Memory B cell (primary cell): Measurements from ENCODE around the gene PTPN21.

ENCODE experiments used
- ATAC-seq: fragments of 150-1000 bp; cut with Tn5 transposase; 2 replicates; pipeline ENCODE4 v1.10.0; 2021; ENCODE audit warnings: low read depth, mild to moderate bottlenecking, moderate library complexity
- DNase-seq, 2 donors: peaks; one replicate each; pipeline ENCODE4 v3.0.0; 2022; ENCODE audit warnings: low spot score in 2 of 2
- H3K27ac Mint-ChIP-seq: one replicate; pipeline ENCODE4 v1.8.0; 2022; ENCODE audit warnings: mild to moderate bottlenecking, moderate library complexity, mixed read lengths
- H3K27me3 Mint-ChIP-seq: one replicate; pipeline ENCODE4 v1.8.0; 2022; ENCODE audit warnings: mixed read lengths
- H3K36me3 Mint-ChIP-seq: one replicate; pipeline ENCODE4 v1.8.0; 2022; ENCODE audit warnings: mild to moderate bottlenecking, mixed read lengths
- H3K4me1 Mint-ChIP-seq: one replicate; pipeline ENCODE4 v1.8.0; 2022; ENCODE audit warnings: mixed read lengths
- H3K4me3 Mint-ChIP-seq: one replicate; pipeline ENCODE4 v1.8.0; 2022; ENCODE audit warnings: mild to moderate bottlenecking, moderate library complexity, mixed read lengths
- H3K9me3 Mint-ChIP-seq: one replicate; pipeline ENCODE4 v1.8.0; 2022; ENCODE audit warnings: mixed read lengths

Gene PTPN21

GRCh38 chr14:88554457-88555286 lies at the start of gene PTPN21:
Gene PTPN21, minus strand, starts transcription at chr14:88555007. Its CDS starts 4,590 bp downstream, at chr14:88550417.
- Mint-ChIP-seq H3K4me3 (peak within 1 kb of the TSS; percentile 72), H3K27me3 (peaks cover 19% of the 10 kb centered on the region), H3K9me3 (no peaks in the 10 kb centered on the region), H3K4me1 (peaks cover 7% of the 10 kb centered on the region), H3K36me3 (no peaks in the 10 kb centered on the region), H3K27ac (no peak within 1 kb of the TSS)
- DNase-seq (peak in 1 of 2 donors; percentile 38), ATAC-seq (peak; percentile 59)

GRCh38 chr14:88604212-88604611 lies 49.4 kb upstream of the PTPN21 start:
- no peaks in the 10 kb centered on the region for H3K9me3 Mint-ChIP-seq
- DNase-seq (no peak), ATAC-seq (no peak)
- H3K27ac Mint-ChIP-seq: no peak overlapping the region
- no peaks in the 10 kb centered on the region for H3K27me3 Mint-ChIP-seq
- H3K4me3 Mint-ChIP-seq: no peak overlapping the region
- H3K36me3 Mint-ChIP-seq: peaks cover 42% of the 10 kb centered on the region
- H3K4me1 Mint-ChIP-seq: peaks cover 20% of the 10 kb centered on the region

- no peaks in the 10 kb centered on the region for H3K27me3 Mint-ChIP-seq
- peaks cover 37% of the 10 kb centered on the region for H3K36me3 Mint-ChIP-seq
- H3K4me1 Mint-ChIP-seq: peaks cover 15% of the 10 kb centered on the region
- ATAC-seq: peak; percentile 72
- peak overlapping the region; percentile 40 for H3K4me3 Mint-ChIP-seq
- H3K9me3 Mint-ChIP-seq: no peaks in the 10 kb centered on the region
- no peak for DNase-seq
- peak overlapping the region; percentile 65 for H3K27ac Mint-ChIP-seq
Observed at GRCh38 chr14:88599761-88600439, 45.1 kb upstream of the PTPN21 start.

- Mint-ChIP-seq H3K36me3 (peaks cover 34% of the 10 kb centered on the region), H3K9me3 (no peaks in the 10 kb centered on the region), H3K4me1 (peaks cover 15% of the 10 kb centered on the region), H3K27me3 (no peaks in the 10 kb centered on the region), H3K27ac (peak overlapping the region; percentile 65), H3K4me3 (no peak overlapping the region)
- no peak for DNase-seq
- no peak for ATAC-seq
Observed at GRCh38 chr14:88599326-88599725, 44.5 kb upstream of the PTPN21 start.

- ATAC-seq: no peak
- no peaks in the 10 kb centered on the region for H3K9me3 Mint-ChIP-seq
Observed at GRCh38 chr14:88598097-88598675, 43.4 kb upstream of the PTPN21 start.

GRCh38 chr14:88597601-88598000 lies 42.8 kb upstream of the PTPN21 start:
- no peaks in the 10 kb centered on the region for H3K27me3 Mint-ChIP-seq
- no peaks in the 10 kb centered on the region for H3K9me3 Mint-ChIP-seq
- no peak overlapping the region for H3K4me3 Mint-ChIP-seq
- ATAC-seq (no peak), DNase-seq (no peak)
- peaks cover 15% of the 10 kb centered on the region for H3K4me1 Mint-ChIP-seq
- H3K27ac Mint-ChIP-seq: no peak overlapping the region
- H3K36me3 Mint-ChIP-seq: peaks cover 29% of the 10 kb centered on the region

More at GRCh38 chr14:88598097-88598675, 43.4 kb upstream of the PTPN21 start:
- Mint-ChIP-seq H3K4me1 (peaks cover 15% of the 10 kb centered on the region), H3K27me3 (no peaks in the 10 kb centered on the region), H3K36me3 (peaks cover 29% of the 10 kb centered on the region), H3K27ac (no peak overlapping the region), H3K4me3 (no peak overlapping the region)
- no peak for DNase-seq

GRCh38 chr14:88597038-88597437 lies 42.2 kb upstream of the PTPN21 start:
- Mint-ChIP-seq H3K27ac (no peak overlapping the region), H3K36me3 (peaks cover 30% of the 10 kb centered on the region), H3K27me3 (no peaks in the 10 kb centered on the region), H3K9me3 (no peaks in the 10 kb centered on the region), H3K4me1 (peaks cover 15% of the 10 kb centered on the region), H3K4me3 (no peak overlapping the region)
- ATAC-seq (no peak), DNase-seq (no peak)

- no peak for ATAC-seq
- H3K9me3 Mint-ChIP-seq: no peaks in the 10 kb centered on the region
- H3K4me3 Mint-ChIP-seq: no peak overlapping the region
- H3K27ac Mint-ChIP-seq: no peak overlapping the region
- DNase-seq: no peak
- H3K27me3 Mint-ChIP-seq: no peaks in the 10 kb centered on the region
- peaks cover 29% of the 10 kb centered on the region for H3K36me3 Mint-ChIP-seq
- no peaks in the 10 kb centered on the region for H3K4me1 Mint-ChIP-seq
Observed at GRCh38 chr14:88592031-88592430, 37.2 kb upstream of the PTPN21 start.

- no peaks in the 10 kb centered on the region for H3K4me1 Mint-ChIP-seq
- H3K27ac Mint-ChIP-seq: peak overlapping the region; percentile 86
- no peak overlapping the region for H3K4me3 Mint-ChIP-seq
- H3K9me3 Mint-ChIP-seq: no peaks in the 10 kb centered on the region
- H3K27me3 Mint-ChIP-seq: no peaks in the 10 kb centered on the region
- no peak for DNase-seq
- ATAC-seq: no peak
- H3K36me3 Mint-ChIP-seq: peaks cover 30% of the 10 kb centered on the region
Observed at GRCh38 chr14:88590173-88590572, 35.4 kb upstream of the PTPN21 start.

- no peak for ATAC-seq
- no peak for DNase-seq
- no peak overlapping the region for H3K27ac Mint-ChIP-seq
- no peaks in the 10 kb centered on the region for H3K4me1 Mint-ChIP-seq
- no peak overlapping the region for H3K4me3 Mint-ChIP-seq
- no peaks in the 10 kb centered on the region for H3K9me3 Mint-ChIP-seq
- H3K36me3 Mint-ChIP-seq: peaks cover 40% of the 10 kb centered on the region
- no peaks in the 10 kb centered on the region for H3K27me3 Mint-ChIP-seq
Observed at GRCh38 chr14:88588081-88588480, 33.3 kb upstream of the PTPN21 start.

- ATAC-seq: no peak
- no peaks in the 10 kb centered on the region for H3K9me3 Mint-ChIP-seq
Observed at GRCh38 chr14:88584451-88584850, 29.6 kb upstream of the PTPN21 start.

GRCh38 chr14:88576222-88576621 lies 21.4 kb upstream of the PTPN21 start:
- Mint-ChIP-seq H3K27me3 (no peaks in the 10 kb centered on the region), H3K36me3 (peaks cover 41% of the 10 kb centered on the region), H3K4me3 (no peak overlapping the region), H3K4me1 (no peaks in the 10 kb centered on the region), H3K27ac (no peak overlapping the region), H3K9me3 (no peaks in the 10 kb centered on the region)
- DNase-seq (no peak), ATAC-seq (no peak)

More at GRCh38 chr14:88584451-88584850, 29.6 kb upstream of the PTPN21 start:
- no peaks in the 10 kb centered on the region for H3K4me1 Mint-ChIP-seq
- no peak for DNase-seq
- H3K4me3 Mint-ChIP-seq: no peak overlapping the region
- no peaks in the 10 kb centered on the region for H3K27me3 Mint-ChIP-seq
- H3K36me3 Mint-ChIP-seq: peaks cover 43% of the 10 kb centered on the region
- H3K27ac Mint-ChIP-seq: no peak overlapping the region

GRCh38 chr14:88572117-88572516 lies 17.3 kb upstream of the PTPN21 start:
- peaks cover 43% of the 10 kb centered on the region for H3K36me3 Mint-ChIP-seq
- DNase-seq (no peak), ATAC-seq (no peak)
- no peak overlapping the region for H3K4me3 Mint-ChIP-seq
- no peaks in the 10 kb centered on the region for H3K4me1 Mint-ChIP-seq
- H3K27me3 Mint-ChIP-seq: no peaks in the 10 kb centered on the region
- peaks cover 2% of the 10 kb centered on the region for H3K9me3 Mint-ChIP-seq
- H3K27ac Mint-ChIP-seq: no peak overlapping the region

- no peak overlapping the region for H3K4me3 Mint-ChIP-seq
Observed at GRCh38 chr14:88568196-88568595, 13.4 kb upstream of the PTPN21 start.

More at GRCh38 chr14:88568196-88568595, 13.4 kb upstream of the PTPN21 start:
- H3K9me3 Mint-ChIP-seq: peaks cover 2% of the 10 kb centered on the region
- peaks cover 28% of the 10 kb centered on the region for H3K36me3 Mint-ChIP-seq
- no peaks in the 10 kb centered on the region for H3K27me3 Mint-ChIP-seq
- ATAC-seq: no peak
- no peak for DNase-seq
- peaks cover 8% of the 10 kb centered on the region for H3K4me1 Mint-ChIP-seq
- no peak overlapping the region for H3K27ac Mint-ChIP-seq
